Stimulated activated CD4-positive, alpha-beta T cell treated with anti-CD3 and anti-CD28 coated beads, Interleukin-15, amount 100 ng/mL, for 1 hour (primary cell): ENCODE results near the gene NOP56.

Experiments used
- DNase-seq, 2 donors: peaks; one replicate each; pipeline ENCODE4 v3.0.0-alpha.2; 2020; ENCODE audit warnings: low read depth in 1 of 2, low spot score in 1 of 2

The NOP56 gene

DNA sequence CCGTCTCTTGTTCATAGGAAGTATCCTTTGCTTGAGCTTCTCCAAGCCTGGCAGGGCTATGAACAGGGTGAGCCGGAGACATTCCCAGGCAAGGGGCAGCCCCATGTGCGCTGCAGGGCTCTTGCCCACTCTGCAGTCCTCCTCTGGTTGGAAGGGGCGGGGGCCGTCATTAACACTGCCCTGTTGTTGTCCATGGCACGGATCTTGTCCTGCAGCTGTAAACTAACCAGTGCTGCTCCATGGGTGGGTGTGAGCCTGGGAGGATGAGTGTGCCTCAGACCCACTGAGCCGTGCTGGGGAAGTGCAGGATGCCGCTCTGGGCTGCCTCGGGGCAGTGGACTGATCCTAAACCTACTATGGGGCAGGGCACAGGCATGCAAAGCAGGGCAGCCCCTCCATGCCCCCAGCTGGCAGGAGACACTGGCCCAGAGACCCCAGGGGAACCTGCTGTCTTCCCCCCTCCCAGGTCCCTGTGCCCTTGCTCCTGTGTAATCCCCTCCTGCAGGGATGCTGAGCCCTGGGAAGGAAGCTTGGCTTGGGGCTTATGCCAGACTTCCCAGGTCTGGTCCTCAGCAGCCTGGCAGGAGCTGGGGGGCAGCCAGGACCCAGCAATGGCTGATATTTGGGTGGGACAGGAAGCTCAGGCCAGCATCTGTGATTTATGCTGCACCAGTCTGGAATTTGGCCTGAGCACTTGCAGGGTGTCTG lies 48.6 kb downstream of the NOP56 start:
- DNase-seq: no peak

GRCh38 chr20:2701671-2702081 lies 49.2 kb downstream of the NOP56 start:
- no peak for DNase-seq

- no peak for DNase-seq
Observed at GRCh38 chr20:2703716-2704475, 51.5 kb downstream of the NOP56 start.

- no peak for DNase-seq
Observed at GRCh38 chr20:2705931-2706645, 53.7 kb downstream of the NOP56 start.

DNA sequence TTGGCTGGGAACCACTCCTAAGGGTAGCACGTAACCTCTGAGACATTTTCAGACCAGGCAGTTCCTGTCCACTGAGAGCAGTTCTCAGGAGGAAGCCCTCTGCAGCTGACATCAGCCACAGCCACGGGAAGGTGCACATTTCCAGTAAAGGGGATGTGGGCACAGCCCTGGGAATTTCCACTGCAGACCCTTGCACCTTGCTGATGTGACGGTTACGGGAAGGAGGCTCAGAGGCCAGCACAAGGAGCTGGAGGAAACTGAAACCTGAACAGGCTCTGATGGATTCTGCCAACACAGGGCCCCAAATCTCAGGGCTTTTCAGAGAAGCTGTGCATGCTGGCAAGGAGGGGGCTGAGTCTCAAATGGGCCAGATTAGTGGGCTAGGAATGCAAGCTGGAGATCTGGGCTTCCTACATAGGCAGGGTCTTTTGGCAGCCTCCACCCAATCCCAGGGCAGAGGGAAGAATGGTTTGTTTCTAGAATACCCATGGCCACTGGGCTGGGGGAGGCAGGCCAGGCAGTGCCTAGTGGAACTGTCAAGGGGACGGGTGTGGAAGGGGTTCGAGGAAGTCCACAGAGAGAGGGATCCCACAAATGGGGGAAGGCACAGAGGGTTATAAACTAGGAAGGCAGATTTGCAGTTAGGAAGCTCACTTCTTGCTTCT lies 54.4 kb downstream of the NOP56 start:
- no peak for DNase-seq

DNA sequence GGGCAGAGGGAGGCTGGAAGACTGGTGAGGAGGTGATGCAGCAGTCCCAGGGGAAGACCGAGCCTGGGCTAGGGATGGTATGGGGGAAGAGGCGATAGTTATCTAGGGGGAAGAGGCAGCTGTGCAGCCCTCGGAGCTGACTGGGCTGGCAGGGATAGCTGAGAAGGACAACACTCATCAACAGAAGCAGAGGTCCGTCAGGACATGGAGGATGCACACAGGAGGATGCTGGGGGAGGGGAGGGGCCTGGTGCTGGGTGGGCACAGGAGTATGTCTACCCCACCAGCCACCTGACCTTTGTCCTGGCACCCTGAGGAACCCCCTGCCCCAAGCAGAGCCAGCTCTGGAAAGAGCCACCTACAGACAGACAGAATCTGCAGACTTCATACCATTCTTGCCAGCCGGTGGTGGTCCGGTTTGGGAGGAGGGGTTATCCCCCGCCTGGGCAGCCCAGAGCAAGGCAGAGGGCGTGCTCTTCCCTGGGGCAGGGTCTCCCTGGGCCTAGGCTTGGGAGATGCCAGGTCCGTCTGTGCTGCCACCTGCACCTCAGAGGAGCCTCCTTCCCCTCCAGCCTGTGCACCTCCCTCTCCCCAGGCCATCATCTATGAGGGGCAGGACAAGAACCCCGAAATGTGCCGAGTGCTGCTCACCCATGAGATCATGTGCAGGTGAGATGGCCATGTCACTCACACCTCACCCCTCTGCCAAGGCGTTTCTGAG lies 55.1 kb downstream of the NOP56 start:
- DNase-seq: no peak
